Tibial nerve (tissue), 4 donors: ENCODE results near the gene MS4A18. TPM values are rescaled to one million over a fixed set of nuclear protein-coding genes. Genes with fewer than 3 reads are reported as not detected.
"Not testable (repeated sequence)": the region's sequence is repeated elsewhere in the genome, so short reads cannot be mapped to it uniquely, and the experiment has no call there.

Experiments
- DNase-seq, 2 donors: peaks; one replicate each; pipeline ENCODE4 v3.0.0-alpha.2; 2019; ENCODE audit warnings: low spot score in 2 of 2
- H3K27ac ChIP-seq, 4 donors: fragments of 200-600 bp; sonication (generic) in 3 of 4; one replicate each; pipeline ENCODE4 v1.5.1; 2017 to 2019; ENCODE audit warnings: mild to moderate bottlenecking in 1 of 4
- H3K27me3 ChIP-seq, 2 donors: fragments of 200-600 bp; sonication (generic) in 1 of 2; one replicate each; pipeline versions ENCODE4 v1.5.1 to v1.6.0; 2017 to 2019
- H3K36me3 ChIP-seq, 3 donors: fragments of 200-600 bp; sonication (generic); one replicate each; pipeline ENCODE4 v1.5.1; 2018 to 2019
- H3K4me1 ChIP-seq, 4 donors: fragments of 200-600 bp; sonication (generic) in 3 of 4; one replicate each; pipeline ENCODE4 v1.5.1; 2017 to 2019
- H3K4me3 ChIP-seq, 4 donors: fragments of 200-600 bp; sonication (generic) in 3 of 4; one replicate each; pipeline ENCODE4 v1.5.1; 2017 to 2019; ENCODE audit warnings: mild to moderate bottlenecking in 1 of 4, moderate library complexity in 1 of 4
- H3K9me3 ChIP-seq, 4 donors: fragments of 200-600 bp; sonication (generic) in 3 of 4; one replicate each; pipeline ENCODE4 v1.5.1; 2017 to 2019
- CTCF ChIP-seq, 5 experiments: fragments of 200-600 bp in 3 of 5; fragments of 450-650 bp in 2 of 5; sonication (generic) in 3 of 5; IDR thresholded peaks; one replicate each; pipeline ENCODE4 v1.5.1; 2016 to 2019; ENCODE audit warnings: antibody characterized with exemption in 5 of 5, mild to moderate bottlenecking in 3 of 5, moderate library complexity in 2 of 5
- EP300 ChIP-seq, 2 donors: sonication (generic); formaldehyde crosslinking; IDR thresholded peaks; one replicate each; pipeline ENCODE4 v1.6.1; 2017; ENCODE audit warnings: antibody characterized with exemption in 2 of 2, mild to moderate bottlenecking in 1 of 2
- POLR2A ChIP-seq, 2 donors: fragments of 450-650 bp; IDR thresholded peaks; one replicate each; pipeline ENCODE4 v1.6.1; 2017; ENCODE audit warnings: antibody characterized with exemption in 2 of 2, mild to moderate bottlenecking in 2 of 2, moderate library complexity in 2 of 2
- WGBS, 2 donors: methylation state at CpG; one replicate each; pipeline ENCODE4 v1.1.5; 2018; 5-methylcytosine and 5-hydroxymethylcytosine counted together
- total RNA-seq, 4 donors: library from RNA; depleted of rRNA; stranded (reverse); fragments of >200 nt; gene quantifications; one replicate each; pipeline ENCODE4 v1.1.0, GENCODE V29; 2016

The MS4A18 gene
- not detected for total RNA-seq

- no peak for TF ChIP-seq EP300 (IDR thresholded peaks at IDR 0.05)
- no peak for TF ChIP-seq POLR2A (IDR thresholded peaks at IDR 0.05)
- TF ChIP-seq CTCF (IDR thresholded peaks at IDR 0.05): no peak
- DNase-seq: no peak
- Histone ChIP-seq H3K27me3 (no peaks in the 10 kb centered on the region), H3K36me3 (no peaks in the 10 kb centered on the region), H3K9me3 (no peaks in the 10 kb centered on the region), H3K4me1 (no peaks in the 10 kb centered on the region), H3K27ac (no peak within 1 kb of the TSS), H3K4me3 (no peak within 1 kb of the TSS)
- 79 to 83% methylated on average over 3 of the region's 3 CpGs for WGBS, 2 donors
Measured at GRCh38 chr11:60724420-60724819, at the start of gene MS4A18. TSS of gene MS4A18 (plus strand) at chr11:60724720.

GRCh38 chr11:60678231-60678630 is 46.3 kb upstream of the MS4A18 start:
- H3K27ac ChIP-seq, H3K4me3 ChIP-seq, H3K4me1 ChIP-seq, H3K27me3 ChIP-seq, DNase-seq, H3K36me3 ChIP-seq: not testable (repeated sequence)
- WGBS, 2 donors: 89 to 92% methylated on average over 2 of the region's 2 CpGs
- H3K9me3 ChIP-seq: peaks cover 0 to 32% (median 8%) of the 10 kb centered on the region in 4 donors

- Histone ChIP-seq H3K9me3 (peaks cover 0 to 24% (median 8%) of the 10 kb centered on the region in 4 donors), H3K27ac (no peak overlapping the region), H3K27me3 (no peaks in the 10 kb centered on the region), H3K4me3 (no peak overlapping the region), H3K4me1 (no peaks in the 10 kb centered on the region), H3K36me3 (no peaks in the 10 kb centered on the region)
- no peak for DNase-seq
- no peak for TF ChIP-seq CTCF (IDR thresholded peaks at IDR 0.05)
- TF ChIP-seq EP300 (IDR thresholded peaks at IDR 0.05): no peak
- TF ChIP-seq POLR2A (IDR thresholded peaks at IDR 0.05): no peak
Measured at GRCh38 chr11:60679879-60680278, 44.6 kb upstream of the MS4A18 start.

- no peak for DNase-seq
- H3K4me3 ChIP-seq: no peak overlapping the region
- no peaks in the 10 kb centered on the region for H3K27me3 ChIP-seq
- H3K4me1 ChIP-seq: no peaks in the 10 kb centered on the region
- TF ChIP-seq EP300 (IDR thresholded peaks at IDR 0.05): no peak
- no peak for TF ChIP-seq POLR2A (IDR thresholded peaks at IDR 0.05)
- no peak overlapping the region for H3K27ac ChIP-seq
- no peaks in the 10 kb centered on the region for H3K36me3 ChIP-seq
- H3K9me3 ChIP-seq: peaks cover 0 to 24% (median 8%) of the 10 kb centered on the region in 4 donors
- 69 to 75% methylated on average over 3 of the region's 3 CpGs for WGBS, 2 donors
Measured at GRCh38 chr11:60680455-60681119, 43.9 kb upstream of the MS4A18 start.

- H3K4me3 ChIP-seq, H3K27ac ChIP-seq, H3K36me3 ChIP-seq, H3K9me3 ChIP-seq, H3K27me3 ChIP-seq, H3K4me1 ChIP-seq, DNase-seq: not testable (repeated sequence)
- 88 to 90% methylated on average over 2 of the region's 2 CpGs for WGBS, 2 donors
Measured at GRCh38 chr11:60684541-60684848, 40.0 kb upstream of the MS4A18 start.

- Histone ChIP-seq H3K4me1 (no peaks in the 10 kb centered on the region), H3K27me3 (no peaks in the 10 kb centered on the region), H3K36me3 (no peaks in the 10 kb centered on the region), H3K4me3 (no peak overlapping the region), H3K27ac (no peak overlapping the region), H3K9me3 (no peaks in the 10 kb centered on the region)
- TF ChIP-seq CTCF (IDR thresholded peaks at IDR 0.05): no peak
- TF ChIP-seq POLR2A (IDR thresholded peaks at IDR 0.05): no peak
- TF ChIP-seq EP300 (IDR thresholded peaks at IDR 0.05): no peak
- 67 to 72% methylated on average over 4 to 5 of the region's 5 CpGs for WGBS, 2 donors
- DNase-seq: no peak
Measured at GRCh38 chr11:60691661-60692060, 32.9 kb upstream of the MS4A18 start.

GRCh38 chr11:60699284-60699691 is 25.2 kb upstream of the MS4A18 start, which contains the start of gene MS4A8:
TSS of gene MS4A8 (plus strand) at chr11:60699612. CDS start at chr11:60700861, 1,249 bp downstream.
- WGBS, 2 donors: 9 to 22% methylated on average over 2 of the region's 2 CpGs
- H3K4me3 ChIP-seq: peak within 1 kb of the TSS in 1 of 4 donors; percentile 9
- TF ChIP-seq EP300 (IDR thresholded peaks at IDR 0.05): no peak

More at GRCh38 chr11:60699284-60699691, 25.2 kb upstream of the MS4A18 start, which contains the start of gene MS4A8:
- no peak for DNase-seq
- H3K27ac ChIP-seq: no peak within 1 kb of the TSS
- no peaks in the 10 kb centered on the region for H3K9me3 ChIP-seq
- H3K27me3 ChIP-seq: no peaks in the 10 kb centered on the region
- no peaks in the 10 kb centered on the region for H3K4me1 ChIP-seq
- H3K36me3 ChIP-seq: no peaks in the 10 kb centered on the region
